ENCODE measurements around the gene CTTNBP2. TPM values are rescaled to one million over a fixed set of nuclear protein-coding genes. Genes with fewer than 3 reads are reported as not detected.

Gene CTTNBP2
- total RNA-seq, 2 donors from 2014 or later, result 9.2 to 12.0 TPM

GRCh38 chr7:117835016-117835664 is 38.1 kb downstream of the CTTNBP2 start:
- Histone ChIP-seq H3K9me3 (no peaks in the 10 kb centered on the region), H3K4me1 (ENCODE audit: control insufficient read depth in 1 of 2, low read depth in 2 of 2) (peaks cover 0 to 11% of the 10 kb centered on the region in 2 donors), H3K27ac (no peak overlapping the region), H3K4me3 (no peak overlapping the region), H3K27me3 (replicated peaks; ENCODE audit: insufficient read depth) (no peaks in the 10 kb centered on the region), H3K36me3 (no peaks in the 10 kb centered on the region)
- no peak for ATAC-seq (ENCODE audit: insufficient number of reproducible peaks, low FRiP score, low read depth)
- no peak for TF ChIP-seq CTCF (IDR thresholded peaks at IDR 0.05)
- no peak for DNase-seq (ENCODE audit: low spot score)

- H3K9me3 ChIP-seq, result no peaks in the 10 kb centered on the region
- no peak for DNase-seq (ENCODE audit: low spot score)
- H3K4me1 ChIP-seq (ENCODE audit: control insufficient read depth in 1 of 2, low read depth in 2 of 2), result peaks cover 11 to 33% of the 10 kb centered on the region in 2 donors
- no peak for TF ChIP-seq CTCF (IDR thresholded peaks at IDR 0.05)
- no peaks in the 10 kb centered on the region for H3K36me3 ChIP-seq
- peak overlapping the region; percentile 48 for H3K4me3 ChIP-seq
- no peaks in the 10 kb centered on the region for H3K27me3 ChIP-seq (replicated peaks; ENCODE audit: insufficient read depth)
- ATAC-seq (ENCODE audit: insufficient number of reproducible peaks, low FRiP score, low read depth), result no peak
- H3K27ac ChIP-seq, result no peak overlapping the region
Observed at GRCh38 chr7:117830422-117830954, 42.8 kb downstream of the CTTNBP2 start.

DNA sequence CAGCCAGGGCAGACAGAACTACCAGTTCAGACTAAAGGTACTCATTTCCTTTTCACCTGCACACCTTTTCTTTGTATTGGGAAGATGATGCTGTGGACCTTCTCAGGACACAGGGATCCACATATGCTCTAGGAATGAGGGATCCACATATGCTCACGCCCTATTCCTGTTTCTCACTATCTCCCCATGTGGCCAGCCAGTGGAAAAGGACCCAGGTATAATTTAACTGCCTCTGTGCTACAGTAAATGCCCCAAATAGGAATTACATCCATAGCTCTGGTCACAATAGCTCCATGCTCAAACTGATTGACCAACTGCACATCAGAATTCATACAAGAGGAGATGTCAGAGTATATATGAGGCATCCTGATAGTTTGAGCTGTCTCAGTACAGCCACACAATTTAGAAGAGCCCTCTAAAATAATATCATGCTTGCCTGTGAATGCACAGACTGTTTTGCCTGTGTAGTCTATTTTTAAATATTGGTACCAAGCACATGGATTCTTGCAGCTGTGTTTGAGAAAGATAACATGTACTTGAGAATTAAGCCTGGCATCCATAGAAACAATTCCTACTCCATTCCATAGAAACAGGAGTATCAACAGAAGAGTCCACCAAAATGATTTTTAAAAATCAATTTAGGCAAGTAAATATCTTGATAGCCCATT is 43.7 kb downstream of the CTTNBP2 start:
- no peak for ATAC-seq (ENCODE audit: insufficient number of reproducible peaks, low FRiP score, low read depth)
- H3K4me1 ChIP-seq (ENCODE audit: control insufficient read depth in 1 of 2, low read depth in 2 of 2), result peaks cover 11 to 33% of the 10 kb centered on the region in 2 donors
- DNase-seq (ENCODE audit: low spot score), result no peak
- no peak overlapping the region for H3K27ac ChIP-seq
- H3K4me3 ChIP-seq, result no peak overlapping the region
- no peaks in the 10 kb centered on the region for H3K9me3 ChIP-seq
- no peaks in the 10 kb centered on the region for H3K36me3 ChIP-seq
- no peaks in the 10 kb centered on the region for H3K27me3 ChIP-seq (replicated peaks; ENCODE audit: insufficient read depth)
- no peak for TF ChIP-seq CTCF (IDR thresholded peaks at IDR 0.05)

DNA sequence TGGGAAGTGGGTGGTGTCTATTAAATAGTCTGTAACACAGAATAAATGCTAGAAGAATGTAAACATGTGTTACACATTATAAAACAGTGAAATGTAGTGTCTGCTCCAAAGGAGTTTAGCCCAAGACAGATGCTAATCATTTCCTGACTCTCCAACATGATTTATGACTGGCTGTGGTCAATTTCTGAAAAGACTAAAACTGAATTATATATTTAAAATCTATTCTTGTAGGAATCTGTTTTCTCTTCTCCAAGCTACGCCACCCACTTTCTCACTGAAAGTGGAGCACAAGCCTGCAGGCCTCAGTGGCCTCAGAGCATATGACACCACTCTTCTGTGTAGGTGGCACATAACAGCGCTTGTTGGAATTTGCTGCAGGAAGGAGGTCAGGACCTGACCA is 44.4 kb downstream of the CTTNBP2 start:
- no peak for ATAC-seq (ENCODE audit: insufficient number of reproducible peaks, low FRiP score, low read depth)

More for the DNA sequence above, 44.4 kb downstream of the CTTNBP2 start:
- no peak overlapping the region for H3K4me3 ChIP-seq
- TF ChIP-seq CTCF (IDR thresholded peaks at IDR 0.05), result no peak
- no peak overlapping the region for H3K27ac ChIP-seq
- H3K9me3 ChIP-seq, result no peaks in the 10 kb centered on the region
- H3K27me3 ChIP-seq (replicated peaks; ENCODE audit: insufficient read depth), result no peaks in the 10 kb centered on the region
- no peak for DNase-seq (ENCODE audit: low spot score)
- H3K36me3 ChIP-seq, result no peaks in the 10 kb centered on the region
- H3K4me1 ChIP-seq (ENCODE audit: control insufficient read depth in 1 of 2, low read depth in 2 of 2), result peaks cover 11 to 33% of the 10 kb centered on the region in 2 donors
